Neural progenitor cell (in vitro differentiated cells): ENCODE results near the gene MAD2L1BP. TPM values are rescaled to one million over a fixed set of nuclear protein-coding genes. Genes with fewer than 3 reads are reported as not detected.
"Not testable (repeated sequence)": the region's sequence is repeated elsewhere in the genome, so short reads cannot be mapped to it uniquely, and the experiment has no call there.

Experiments
- DNase-seq: peaks from one replicate; pipeline ENCODE4 v3.0.0-alpha.2; 2016; ENCODE audit warnings: low spot score
- H2AFZ ChIP-seq: fragments of 200-600 bp; sonication (generic); replicated peaks from 2 replicates; pipeline ENCODE4 v1.6.1; 2016; ENCODE audit warnings: antibody characterized with exemption
- H3F3A ChIP-seq: fragments of 200-600 bp; sonication (generic); 2 replicates; pipeline ENCODE4 v1.6.1; 2016; ENCODE audit warnings: antibody characterized with exemption, low read depth
- H3K27ac ChIP-seq: fragments of 200-600 bp; sonication (generic); 2 replicates; pipeline ENCODE4 v1.5.1; 2016; ENCODE audit warnings: mild to moderate bottlenecking
- H3K27me3 ChIP-seq: fragments of 200-600 bp; sonication (generic); 2 replicates; pipeline ENCODE4 v1.6.1; 2016; ENCODE audit warnings: mild to moderate bottlenecking, moderate library complexity
- H3K36me3 ChIP-seq: fragments of 200-600 bp; sonication (generic); 2 replicates; pipeline ENCODE4 v1.5.1; 2016
- H3K4me1 ChIP-seq: fragments of 200-600 bp; sonication (generic); 2 replicates; pipeline ENCODE4 v1.6.1; 2016; ENCODE audit warnings: mixed run types
- H3K4me2 ChIP-seq: fragments of 200-600 bp; sonication (generic); 2 replicates; pipeline ENCODE4 v1.6.1; 2016
- H3K4me3 ChIP-seq: fragments of 200-600 bp; sonication (generic); 2 replicates; pipeline ENCODE4 v1.5.1; 2016
- H3K79me2 ChIP-seq: fragments of 200-600 bp; sonication (generic); 2 replicates; pipeline ENCODE4 v1.6.1; 2016; ENCODE audit warnings: low read depth
- H3K9ac ChIP-seq: fragments of 200-600 bp; sonication (generic); 2 replicates; pipeline ENCODE4 v1.6.1; 2016
- H3K9me3 ChIP-seq: fragments of 200-600 bp; sonication (generic); 2 replicates; pipeline ENCODE4 v1.5.1; 2016; ENCODE audit warnings: low read depth
- H4K20me1 ChIP-seq: fragments of 200-600 bp; sonication (generic); 2 replicates; pipeline ENCODE4 v1.6.1; 2016; ENCODE audit warnings: low read depth
- H3K27ac Mint-ChIP-seq: 3 replicates; pipeline ENCODE4 v1.8.0; 2021; ENCODE audit warnings: mixed read lengths
- H3K27me3 Mint-ChIP-seq: 2 replicates; pipeline ENCODE4 v1.8.0; 2022; ENCODE audit warnings: low read depth, mild to moderate bottlenecking, inconsistent platforms, moderate library complexity, mixed read lengths; ENCODE audit not compliant: insufficient read depth
- H3K36me3 Mint-ChIP-seq: 3 replicates; pipeline ENCODE4 v1.8.0; 2021; ENCODE audit warnings: mixed read lengths
- H3K4me1 Mint-ChIP-seq: 3 replicates; pipeline ENCODE4 v1.8.0; 2021; ENCODE audit warnings: mixed read lengths
- H3K4me3 Mint-ChIP-seq: 3 replicates; pipeline ENCODE4 v1.8.0; 2021; ENCODE audit warnings: mild to moderate bottlenecking, moderate library complexity, mixed read lengths
- H3K9me3 Mint-ChIP-seq: 3 replicates; pipeline ENCODE4 v1.8.0; 2020; ENCODE audit warnings: mixed read lengths
- CTCF ChIP-seq: fragments of 200-600 bp; sonication (generic); IDR thresholded peaks from 2 replicates; pipeline ENCODE4 v1.5.1; 2017; ENCODE audit warnings: antibody characterized with exemption, mild to moderate bottlenecking
- EZH2 ChIP-seq: fragments of 200-600 bp; sonication (generic); IDR thresholded peaks from 2 replicates; pipeline ENCODE4 v1.6.1; 2017; ENCODE audit warnings: antibody characterized with exemption, mild to moderate bottlenecking, moderate library complexity
- EZH2phosphoT487 ChIP-seq: fragments of 200-600 bp; sonication (generic); IDR thresholded peaks from 2 replicates; pipeline ENCODE4 v1.6.1; 2017; ENCODE audit warnings: antibody characterized with exemption
- total RNA-seq: library from RNA; depleted of rRNA; stranded (reverse); fragments of >200 nt; gene quantifications from 2 replicates; pipeline ENCODE4 v1.2.3, GENCODE V29; 2015; ENCODE audit warnings: low replicate concordance

The MAD2L1BP gene
- 52.0 and 88.1 TPM in 2 replicates for total RNA-seq

GRCh38 chr6:43635387-43636307 is at the start of gene MAD2L1BP:
Gene MAD2L1BP, plus strand, starts transcription at chr6:43635840. Its CDS starts 36 bp downstream, at chr6:43635876.
- H3K79me2 ChIP-seq = peaks cover 50% of the 10 kb centered on the region
- peak within 1 kb of the TSS; percentile 63 for H2AFZ ChIP-seq
- H3K4me2 ChIP-seq = peak within 1 kb of the TSS; percentile 90

GRCh38 chr6:43588194-43588593 is 47.4 kb upstream of the MAD2L1BP start:
- no peak overlapping the region for H2AFZ ChIP-seq
- H3K4me2 ChIP-seq = no peak overlapping the region
- H3K27ac ChIP-seq = no peak overlapping the region
- no peaks in the 10 kb centered on the region for H3K9me3 ChIP-seq
- H3K4me3 ChIP-seq = no peak overlapping the region
- H3F3A ChIP-seq = no peaks in the 10 kb centered on the region
- no peaks in the 10 kb centered on the region for H3K27me3 Mint-ChIP-seq
- no peak for DNase-seq
- no peaks in the 10 kb centered on the region for H3K4me1 Mint-ChIP-seq
- TF ChIP-seq EZH2phosphoT487 (no peak), EZH2 (no peak), CTCF (no peak)
- H3K4me1 ChIP-seq = no peaks in the 10 kb centered on the region
- peak overlapping the region; percentile 15 for H3K27ac Mint-ChIP-seq
- no peaks in the 10 kb centered on the region for H3K27me3 ChIP-seq
- no peak overlapping the region for H3K4me3 Mint-ChIP-seq
- H3K36me3 Mint-ChIP-seq = peaks cover 23% of the 10 kb centered on the region
- H3K9me3 Mint-ChIP-seq = no peaks in the 10 kb centered on the region
- peaks cover 13% of the 10 kb centered on the region for H3K36me3 ChIP-seq
- no peaks in the 10 kb centered on the region for H4K20me1 ChIP-seq
- H3K9ac ChIP-seq = no peak overlapping the region
- H3K79me2 ChIP-seq = no peaks in the 10 kb centered on the region

More at GRCh38 chr6:43635387-43636307, at the start of gene MAD2L1BP:
- H3K9me3 ChIP-seq = no peaks in the 10 kb centered on the region
- Mint-ChIP-seq H3K27ac (peak within 1 kb of the TSS; percentile 99), H3K4me3 (peak within 1 kb of the TSS; percentile 100), H3K9me3 (no peaks in the 10 kb centered on the region), H3K36me3 (peaks cover 15% of the 10 kb centered on the region), H3K27me3 (peaks cover 13% of the 10 kb centered on the region), H3K4me1 (peaks cover 38% of the 10 kb centered on the region)
- peaks cover 5% of the 10 kb centered on the region for H3K36me3 ChIP-seq
- H3K4me1 ChIP-seq = peaks cover 25% of the 10 kb centered on the region
- H4K20me1 ChIP-seq = peaks cover 28% of the 10 kb centered on the region
- H3K4me3 ChIP-seq = peak within 1 kb of the TSS; percentile 79
- H3K27ac ChIP-seq = no peak within 1 kb of the TSS
- no peaks in the 10 kb centered on the region for H3K27me3 ChIP-seq
- peaks cover 30% of the 10 kb centered on the region for H3F3A ChIP-seq
- peak within 1 kb of the TSS; percentile 73 for H3K9ac ChIP-seq
- peak; percentile 84 for DNase-seq
- TF ChIP-seq EZH2 (no peak), EZH2phosphoT487 (no peak)

- H4K20me1 ChIP-seq, H3K4me1 Mint-ChIP-seq, DNase-seq, H3F3A ChIP-seq, H3K9ac ChIP-seq, H2AFZ ChIP-seq, H3K79me2 ChIP-seq, H3K27ac ChIP-seq, H3K27me3 Mint-ChIP-seq, H3K9me3 Mint-ChIP-seq, H3K4me3 Mint-ChIP-seq, H3K9me3 ChIP-seq, H3K27me3 ChIP-seq, H3K27ac Mint-ChIP-seq, H3K4me3 ChIP-seq, H3K4me2 ChIP-seq, H3K4me1 ChIP-seq: not testable (repeated sequence)
- H3K36me3 ChIP-seq = peaks cover 13% of the 10 kb centered on the region
- peaks cover 17% of the 10 kb centered on the region for H3K36me3 Mint-ChIP-seq
These were observed 46.1 kb upstream of the MAD2L1BP start for GRCh38 chr6:43589564-43589963.

GRCh38 chr6:43593938-43594337 is 41.7 kb upstream of the MAD2L1BP start:
- Histone ChIP-seq H2AFZ (no peak overlapping the region), H3K4me2 (no peak overlapping the region), H4K20me1 (no peaks in the 10 kb centered on the region), H3K27me3 (no peaks in the 10 kb centered on the region), H3K27ac (no peak overlapping the region), H3K36me3 (peaks cover 8% of the 10 kb centered on the region), H3K9ac (no peak overlapping the region), H3K4me3 (no peak overlapping the region), H3K4me1 (no peaks in the 10 kb centered on the region), H3F3A (no peaks in the 10 kb centered on the region), H3K79me2 (no peaks in the 10 kb centered on the region), H3K9me3 (no peaks in the 10 kb centered on the region)
- no peak for TF ChIP-seq CTCF
- TF ChIP-seq EZH2phosphoT487 = no peak
- no peak for TF ChIP-seq EZH2
- Mint-ChIP-seq H3K27me3 (no peaks in the 10 kb centered on the region), H3K4me3 (no peak overlapping the region), H3K36me3 (peaks cover 8% of the 10 kb centered on the region), H3K27ac (no peak overlapping the region), H3K4me1 (no peaks in the 10 kb centered on the region), H3K9me3 (no peaks in the 10 kb centered on the region)
- DNase-seq = no peak
